ENCODE data around the gene DYNC1LI1.

DYNC1LI1 gene

GRCh38 chr3:32603064-32603463, 32.4 kb upstream of the DYNC1LI1 start:
- ATAC-seq (ENCODE audit: low read depth) (no peak), DNase-seq (ENCODE audit: low spot score) (no peak)
- Histone ChIP-seq H3K27me3 (ENCODE audit: insufficient read depth, poor library complexity, severe bottlenecking) (no peaks in the 10 kb centered on the region), H3K4me3 (ENCODE audit: severe bottlenecking) (no peak overlapping the region), H3K36me3 (ENCODE audit: low read depth) (no peaks in the 10 kb centered on the region), H3K27ac (ENCODE audit: poor library complexity, severe bottlenecking) (no peak overlapping the region), H3K4me1 (ENCODE audit: insufficient read depth, poor library complexity, severe bottlenecking) (no peaks in the 10 kb centered on the region), H3K9me3 (ENCODE audit: severe bottlenecking) (no peaks in the 10 kb centered on the region)
- TF ChIP-seq, protein P1, sequence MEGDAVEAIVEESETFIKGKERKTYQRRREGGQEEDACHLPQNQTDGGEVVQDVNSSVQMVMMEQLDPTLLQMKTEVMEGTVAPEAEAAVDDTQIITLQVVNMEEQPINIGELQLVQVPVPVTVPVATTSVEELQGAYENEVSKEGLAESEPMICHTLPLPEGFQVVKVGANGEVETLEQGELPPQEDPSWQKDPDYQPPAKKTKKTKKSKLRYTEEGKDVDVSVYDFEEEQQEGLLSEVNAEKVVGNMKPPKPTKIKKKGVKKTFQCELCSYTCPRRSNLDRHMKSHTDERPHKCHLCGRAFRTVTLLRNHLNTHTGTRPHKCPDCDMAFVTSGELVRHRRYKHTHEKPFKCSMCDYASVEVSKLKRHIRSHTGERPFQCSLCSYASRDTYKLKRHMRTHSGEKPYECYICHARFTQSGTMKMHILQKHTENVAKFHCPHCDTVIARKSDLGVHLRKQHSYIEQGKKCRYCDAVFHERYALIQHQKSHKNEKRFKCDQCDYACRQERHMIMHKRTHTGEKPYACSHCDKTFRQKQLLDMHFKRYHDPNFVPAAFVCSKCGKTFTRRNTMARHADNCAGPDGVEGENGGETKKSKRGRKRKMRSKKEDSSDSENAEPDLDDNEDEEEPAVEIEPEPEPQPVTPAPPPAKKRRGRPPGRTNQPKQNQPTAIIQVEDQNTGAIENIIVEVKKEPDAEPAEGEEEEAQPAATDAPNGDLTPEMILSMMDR (IDR thresholded peaks at IDR 0.05; ENCODE audit: poor library complexity, severe bottlenecking), result no peak

DNA sequence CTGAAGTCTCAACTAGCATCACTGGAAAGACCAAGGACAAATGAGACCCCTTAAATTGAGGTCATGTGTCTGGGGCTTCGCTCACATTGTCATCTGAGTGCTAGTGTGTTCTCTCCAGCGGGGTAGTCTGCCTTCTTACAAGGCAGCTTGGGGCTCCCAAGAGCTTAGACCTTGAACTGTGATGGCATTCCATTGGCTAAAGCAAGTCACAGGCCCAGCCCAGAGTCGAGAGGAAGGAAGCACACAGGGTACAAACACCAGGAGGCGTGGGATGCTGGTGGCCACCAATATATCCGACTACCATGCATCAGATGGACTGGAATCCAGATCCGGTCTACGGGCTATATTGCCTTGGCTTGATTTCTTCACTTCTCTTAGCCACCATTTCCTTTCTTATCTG, 31.5 kb upstream of the DYNC1LI1 start:
- H3K9me3 ChIP-seq (ENCODE audit: severe bottlenecking), result no peaks in the 10 kb centered on the region
- no peak for ATAC-seq (ENCODE audit: low read depth)
- H3K27ac ChIP-seq (ENCODE audit: poor library complexity, severe bottlenecking), result no peak overlapping the region
- H3K4me1 ChIP-seq (ENCODE audit: insufficient read depth, poor library complexity, severe bottlenecking), result no peaks in the 10 kb centered on the region
- DNase-seq (ENCODE audit: low spot score), result no peak
- TF ChIP-seq, protein P1 (IDR thresholded peaks at IDR 0.05; ENCODE audit: poor library complexity, severe bottlenecking), result no peak
- H3K36me3 ChIP-seq (ENCODE audit: low read depth), result no peaks in the 10 kb centered on the region
- no peak overlapping the region for H3K4me3 ChIP-seq (ENCODE audit: severe bottlenecking)
- no peaks in the 10 kb centered on the region for H3K27me3 ChIP-seq (ENCODE audit: insufficient read depth, poor library complexity, severe bottlenecking)

- Histone ChIP-seq H3K4me1 (ENCODE audit: insufficient read depth, poor library complexity, severe bottlenecking) (no peaks in the 10 kb centered on the region), H3K9me3 (ENCODE audit: severe bottlenecking) (no peaks in the 10 kb centered on the region), H3K27me3 (ENCODE audit: insufficient read depth, poor library complexity, severe bottlenecking) (no peaks in the 10 kb centered on the region), H3K4me3 (ENCODE audit: severe bottlenecking) (no peak overlapping the region), H3K36me3 (ENCODE audit: low read depth) (no peaks in the 10 kb centered on the region), H3K27ac (ENCODE audit: poor library complexity, severe bottlenecking) (no peak overlapping the region)
- ATAC-seq (ENCODE audit: low read depth) (no peak), DNase-seq (ENCODE audit: low spot score) (no peak)
- TF ChIP-seq, protein P1 (IDR thresholded peaks at IDR 0.05; ENCODE audit: poor library complexity, severe bottlenecking), result no peak
These were observed 31.1 kb upstream of the DYNC1LI1 start for GRCh38 chr3:32601722-32602121.

DNA sequence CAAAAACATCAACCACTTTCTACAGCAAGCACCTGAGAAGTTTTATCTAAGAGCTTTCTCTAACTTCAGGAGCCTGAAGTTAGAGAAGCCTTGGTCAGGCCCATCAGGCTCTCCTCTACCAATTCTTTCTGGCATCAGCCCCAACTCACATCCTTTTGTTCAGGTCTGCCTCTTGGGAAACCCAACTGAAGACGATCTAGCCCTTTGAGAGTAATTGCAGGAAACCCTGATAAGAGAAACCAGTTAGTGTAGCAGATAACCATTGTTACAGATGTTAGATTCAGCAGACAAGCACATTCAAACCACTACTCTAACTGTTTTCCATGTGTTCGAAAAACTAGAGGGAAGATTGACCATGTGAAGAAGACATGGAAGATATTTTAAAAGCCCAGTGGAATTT, 27.0 kb upstream of the DYNC1LI1 start:
- Histone ChIP-seq H3K36me3 (ENCODE audit: low read depth) (no peaks in the 10 kb centered on the region), H3K4me1 (ENCODE audit: insufficient read depth, poor library complexity, severe bottlenecking) (peaks cover 7% of the 10 kb centered on the region), H3K27me3 (ENCODE audit: insufficient read depth, poor library complexity, severe bottlenecking) (no peaks in the 10 kb centered on the region), H3K4me3 (ENCODE audit: severe bottlenecking) (no peak overlapping the region), H3K9me3 (ENCODE audit: severe bottlenecking) (no peaks in the 10 kb centered on the region), H3K27ac (ENCODE audit: poor library complexity, severe bottlenecking) (no peak overlapping the region)
- DNase-seq (ENCODE audit: low spot score) (no peak), ATAC-seq (ENCODE audit: low read depth) (no peak)
- TF ChIP-seq, protein P1 (IDR thresholded peaks at IDR 0.05; ENCODE audit: poor library complexity, severe bottlenecking), result no peak

GRCh38 chr3:32596909-32597369, 26.3 kb upstream of the DYNC1LI1 start:
- Histone ChIP-seq H3K36me3 (ENCODE audit: low read depth) (no peaks in the 10 kb centered on the region), H3K4me1 (ENCODE audit: insufficient read depth, poor library complexity, severe bottlenecking) (peaks cover 7% of the 10 kb centered on the region), H3K9me3 (ENCODE audit: severe bottlenecking) (no peaks in the 10 kb centered on the region), H3K4me3 (ENCODE audit: severe bottlenecking) (no peak overlapping the region), H3K27ac (ENCODE audit: poor library complexity, severe bottlenecking) (no peak overlapping the region), H3K27me3 (ENCODE audit: insufficient read depth, poor library complexity, severe bottlenecking) (no peaks in the 10 kb centered on the region)
- DNase-seq (ENCODE audit: low spot score) (no peak), ATAC-seq (ENCODE audit: low read depth) (no peak)
- TF ChIP-seq, protein P1 (IDR thresholded peaks at IDR 0.05; ENCODE audit: poor library complexity, severe bottlenecking), result no peak

All from RWPE2 (cell line).